H9 (cell line): ENCODE data around the gene RABGAP1. TPM values are rescaled to one million over a fixed set of nuclear protein-coding genes. Genes with fewer than 3 reads are reported as not detected.

Source experiments
- DNase-seq: peaks from one replicate; pipeline ENCODE4 v3.0.0-alpha.2; 2017
- H2AFZ ChIP-seq: one replicate; pipeline ENCODE4 v1.6.1; 2013; ENCODE audit warnings: mild to moderate bottlenecking, low read length, control low read depth, moderate library complexity
- H2AK5ac ChIP-seq: 2 replicates; pipeline ENCODE4 v1.6.1; 2013; ENCODE audit warnings: low read length, control low read depth, mixed read lengths; ENCODE audit not compliant: insufficient read length
- H2BK120ac ChIP-seq: one replicate; pipeline ENCODE4 v1.6.1; 2013; ENCODE audit warnings: low read depth, mild to moderate bottlenecking, low read length, control low read depth, inconsistent platforms; ENCODE audit not compliant: poor library complexity, severe bottlenecking
- H2BK12ac ChIP-seq: 2 replicates; pipeline ENCODE4 v1.6.1; 2013; ENCODE audit warnings: low read length, control low read depth, mixed read lengths, low read depth; ENCODE audit not compliant: insufficient read length
- H2BK15ac ChIP-seq: 2 replicates; pipeline ENCODE4 v1.6.1; 2013; ENCODE audit warnings: low read depth, low read length, control low read depth
- H2BK20ac ChIP-seq: one replicate; pipeline ENCODE4 v1.6.1; 2013; ENCODE audit warnings: low read depth, mild to moderate bottlenecking, low read length, control low read depth, inconsistent platforms; ENCODE audit not compliant: poor library complexity, severe bottlenecking
- H2BK5ac ChIP-seq: 2 replicates; pipeline ENCODE4 v1.6.1; 2013; ENCODE audit warnings: low read length, control low read depth, mixed read lengths; ENCODE audit not compliant: insufficient read length
- H3K14ac ChIP-seq: 2 replicates; pipeline ENCODE4 v1.6.1; 2013; ENCODE audit warnings: low read length, control low read depth; ENCODE audit not compliant: insufficient read depth
- H3K18ac ChIP-seq: 2 replicates; pipeline ENCODE4 v1.6.1; 2013; ENCODE audit warnings: low read depth, mild to moderate bottlenecking, mixed read lengths, low read length, control low read depth; ENCODE audit not compliant: insufficient read length
- H3K23ac ChIP-seq: 2 replicates; pipeline ENCODE4 v1.6.1; 2013; ENCODE audit warnings: low read length, control low read depth, mixed read lengths, low read depth; ENCODE audit not compliant: insufficient read length
- H3K23me2 ChIP-seq: 2 replicates; pipeline ENCODE4 v1.6.1; 2013; ENCODE audit warnings: low read depth, mild to moderate bottlenecking, mixed read lengths, low read length, control low read depth; ENCODE audit not compliant: insufficient read length, poor library complexity, severe bottlenecking
- H3K27ac ChIP-seq: 2 replicates; pipeline ENCODE4 v1.5.1; 2013; ENCODE audit warnings: low read length, control low read depth, mixed read lengths, low read depth; ENCODE audit not compliant: insufficient read length
- H3K27me3 ChIP-seq: 2 replicates; pipeline ENCODE4 v1.6.1; 2013; ENCODE audit warnings: low read length, control low read depth, inconsistent platforms; ENCODE audit not compliant: insufficient read depth
- H3K4ac ChIP-seq: 2 replicates; pipeline ENCODE4 v1.6.1; 2013; ENCODE audit warnings: low read depth, mild to moderate bottlenecking, control low read depth, inconsistent platforms, low read length, moderate library complexity
- H3K4me1 ChIP-seq: 2 replicates; pipeline ENCODE4 v1.6.1; 2013; ENCODE audit warnings: low read length, control low read depth, inconsistent platforms; ENCODE audit not compliant: insufficient read depth
- H3K4me2 ChIP-seq: 2 replicates; pipeline ENCODE4 v1.6.1; 2013; ENCODE audit warnings: low read length, control low read depth, mixed read lengths; ENCODE audit not compliant: insufficient read length, insufficient read depth
- H3K56ac ChIP-seq: 2 replicates; pipeline ENCODE4 v1.6.1; 2013; ENCODE audit warnings: low read depth, mild to moderate bottlenecking, mixed read lengths, low read length, control low read depth; ENCODE audit not compliant: insufficient read length
- H3K79me1 ChIP-seq: 2 replicates; pipeline ENCODE4 v1.6.1; 2013; ENCODE audit warnings: low read depth, mild to moderate bottlenecking, moderate library complexity, low read length, control low read depth, inconsistent platforms; ENCODE audit not compliant: insufficient read depth, poor library complexity, severe bottlenecking
- H3K79me2 ChIP-seq: 2 replicates; pipeline ENCODE4 v1.6.1; 2013; ENCODE audit warnings: low read length, control low read depth, inconsistent platforms; ENCODE audit not compliant: insufficient read depth
- H3K9ac ChIP-seq: 2 replicates; pipeline ENCODE4 v1.6.1; 2013; ENCODE audit warnings: low read length, control low read depth, mixed read lengths; ENCODE audit not compliant: insufficient read length; ENCODE audit errors: extremely low read depth
- H3K9me3 ChIP-seq: one replicate; pipeline ENCODE4 v1.6.1; 2013; ENCODE audit warnings: low read depth, low read length, inconsistent platforms; ENCODE audit not compliant: control insufficient read depth
- H3T11ph ChIP-seq: one replicate; pipeline ENCODE4 v1.6.1; 2013; ENCODE audit warnings: mild to moderate bottlenecking, low read length, control low read depth, inconsistent platforms
- H4K20me1 ChIP-seq: one replicate; pipeline ENCODE4 v1.6.1; 2013; ENCODE audit not compliant: control insufficient read depth, insufficient read length, insufficient read depth
- H4K5ac ChIP-seq: 2 replicates; pipeline ENCODE4 v1.6.1; 2013; ENCODE audit warnings: low read depth, mild to moderate bottlenecking, mixed read lengths, low read length, control low read depth; ENCODE audit not compliant: insufficient read length
- H4K8ac ChIP-seq: replicated peaks from 2 replicates; pipeline ENCODE4 v1.6.1; 2013; ENCODE audit warnings: low read length, control low read depth, mixed read lengths, low read depth; ENCODE audit not compliant: insufficient read length
- H4K91ac ChIP-seq: 2 replicates; pipeline ENCODE4 v1.6.1; 2013; ENCODE audit warnings: low read depth, mild to moderate bottlenecking, moderate library complexity, mixed read lengths, low read length, control low read depth; ENCODE audit not compliant: insufficient read length
- H3K27ac Mint-ChIP-seq, 3 experiments: 2 replicates in 2 of 3; 3 replicates in 1 of 3; pipeline ENCODE4 v1.8.0; 2020 to 2021; ENCODE audit warnings: mixed read lengths in 3 of 3, mild to moderate bottlenecking in 1 of 3, moderate library complexity in 1 of 3
- H3K27me3 Mint-ChIP-seq: 2 replicates; pipeline ENCODE4 v1.8.0; 2021; ENCODE audit warnings: low read depth, mild to moderate bottlenecking, moderate library complexity, mixed read lengths
- H3K36me3 Mint-ChIP-seq, 3 experiments: 2 replicates in 2 of 3; 3 replicates in 1 of 3; pipeline ENCODE4 v1.8.0; 2020 to 2021; ENCODE audit warnings: low read depth in 3 of 3, mixed read lengths in 3 of 3; ENCODE audit not compliant: insufficient read depth in 1 of 3
- H3K4me1 Mint-ChIP-seq, 2 experiments: 2 replicates each; pipeline ENCODE4 v1.8.0; 2020; ENCODE audit warnings: mixed read lengths in 2 of 2
- H3K4me3 Mint-ChIP-seq, 2 experiments: 2 replicates in 1 of 2; 3 replicates in 1 of 2; pipeline ENCODE4 v1.8.0; 2020 to 2021; ENCODE audit warnings: mild to moderate bottlenecking in 2 of 2, mixed read lengths in 2 of 2, moderate library complexity in 1 of 2
- H3K9me3 Mint-ChIP-seq, 2 experiments: 2 replicates in 1 of 2; 3 replicates in 1 of 2; pipeline ENCODE4 v1.8.0; 2020; ENCODE audit warnings: mild to moderate bottlenecking in 2 of 2, mixed read lengths in 2 of 2, moderate library complexity in 1 of 2
- WGBS: extraction: QIAGEN DNeasy Blood & Tissue Kit; methylation state at CpG from one replicate; pipeline ENCODE4 v1.1.7; 2013; ENCODE audit warnings: missing lambda C conversion rate, low lambda C conversion rate, mixed read lengths; ENCODE audit not compliant: insufficient read length; ENCODE audit errors: extremely low coverage; 5-methylcytosine and 5-hydroxymethylcytosine counted together
- total RNA-seq: library from RNA; stranded (reverse); gene quantifications from 2 replicates; pipeline ENCODE4 v1.2.1, GENCODE V29; 2021
- TF ChIP-seq, protein P1 (sequence below): fragments of 200-600 bp; sonication (generic); conservative IDR thresholded peaks from 3 replicates; pipeline ENCODE4 v1.8.0; 2021; ENCODE audit warnings: antibody characterized with exemption, mild to moderate bottlenecking

Gene RABGAP1
- total RNA-seq, 1 experiment from 2014 or later: 31.6 TPM

DNA sequence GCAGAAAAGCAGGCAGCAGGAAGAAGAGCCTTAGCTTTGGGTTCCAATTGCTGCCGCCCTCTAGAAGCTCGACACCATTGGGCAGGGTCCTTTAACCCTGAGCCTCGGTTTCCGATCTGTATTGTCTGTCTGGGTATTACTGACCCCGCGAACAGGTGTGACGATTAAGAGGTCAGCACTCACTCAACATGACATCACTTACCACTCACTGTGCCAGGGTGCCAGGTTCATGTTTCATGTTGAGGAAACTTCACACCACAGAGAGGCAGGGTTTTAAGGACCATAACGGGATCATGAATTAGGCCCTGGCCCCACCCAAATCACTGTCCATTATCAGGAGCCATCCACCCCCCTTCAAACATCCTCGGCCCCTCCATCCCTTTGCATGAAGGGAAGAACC is 168.2 kb downstream of the RABGAP1 start:
- Histone ChIP-seq H2BK20ac (no peak overlapping the region), H4K8ac (no peak overlapping the region), H3K14ac (no peak overlapping the region), H3K18ac (no peak overlapping the region), H3K9me3 (no peaks in the 10 kb centered on the region), H3K4me2 (no peak overlapping the region), H3K23me2 (no peaks in the 10 kb centered on the region), H2BK120ac (no peak overlapping the region), H3K4me1 (no peaks in the 10 kb centered on the region), H3K23ac (no peak overlapping the region), H3K9ac (no peak overlapping the region), H3K27ac (no peak overlapping the region), H4K20me1 (peaks cover 2% of the 10 kb centered on the region), H3K79me2 (no peaks in the 10 kb centered on the region), H2AFZ (no peak overlapping the region), H2BK12ac (no peak overlapping the region), H2AK5ac (no peak overlapping the region), H4K5ac (no peak overlapping the region), H4K91ac (no peak overlapping the region), H3T11ph (no peak overlapping the region), H3K27me3 (no peaks in the 10 kb centered on the region), H2BK15ac (no peak overlapping the region), H3K4ac (no peak overlapping the region), H3K79me1 (no peaks in the 10 kb centered on the region), H2BK5ac (no peak overlapping the region), H3K56ac (no peak overlapping the region)
- TF ChIP-seq, protein P1, sequence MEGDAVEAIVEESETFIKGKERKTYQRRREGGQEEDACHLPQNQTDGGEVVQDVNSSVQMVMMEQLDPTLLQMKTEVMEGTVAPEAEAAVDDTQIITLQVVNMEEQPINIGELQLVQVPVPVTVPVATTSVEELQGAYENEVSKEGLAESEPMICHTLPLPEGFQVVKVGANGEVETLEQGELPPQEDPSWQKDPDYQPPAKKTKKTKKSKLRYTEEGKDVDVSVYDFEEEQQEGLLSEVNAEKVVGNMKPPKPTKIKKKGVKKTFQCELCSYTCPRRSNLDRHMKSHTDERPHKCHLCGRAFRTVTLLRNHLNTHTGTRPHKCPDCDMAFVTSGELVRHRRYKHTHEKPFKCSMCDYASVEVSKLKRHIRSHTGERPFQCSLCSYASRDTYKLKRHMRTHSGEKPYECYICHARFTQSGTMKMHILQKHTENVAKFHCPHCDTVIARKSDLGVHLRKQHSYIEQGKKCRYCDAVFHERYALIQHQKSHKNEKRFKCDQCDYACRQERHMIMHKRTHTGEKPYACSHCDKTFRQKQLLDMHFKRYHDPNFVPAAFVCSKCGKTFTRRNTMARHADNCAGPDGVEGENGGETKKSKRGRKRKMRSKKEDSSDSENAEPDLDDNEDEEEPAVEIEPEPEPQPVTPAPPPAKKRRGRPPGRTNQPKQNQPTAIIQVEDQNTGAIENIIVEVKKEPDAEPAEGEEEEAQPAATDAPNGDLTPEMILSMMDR: no peak
- no peak for DNase-seq
- Mint-ChIP-seq H3K4me1 (peaks cover 11 to 16% of the 10 kb centered on the region in 2 experiments), H3K9me3 (no peaks in the 10 kb centered on the region), H3K27ac (peak overlapping the region in 1 of 3 experiments; percentile 25; a peak in 1 of 7 replicates), H3K36me3 (peaks cover 14 to 46% (median 20%) of the 10 kb centered on the region in 3 experiments; a peak in 6 of 7 replicates), H3K4me3 (no peak overlapping the region), H3K27me3 (no peaks in the 10 kb centered on the region; the same call in 1 of the 2 replicates)
- WGBS: no CpG with 5 or more reads among the region's 9 CpGs
